HG02884 (cell line): Measurements from ENCODE around the gene NUP50.
"Not testable (repeated sequence)": the region's sequence is repeated elsewhere in the genome, so short reads cannot be mapped to it uniquely, and the experiment has no call there.

Experiments used
- ATAC-seq: cut with Tn5 transposase; IDR thresholded peaks from one replicate; pipeline ENCODE4 v1.9.1; 2021; ENCODE audit warnings: mild to moderate bottlenecking, moderate library complexity; ENCODE audit not compliant: unreplicated experiment

NUP50 gene

GRCh38 chr22:45159652-45160462 lies 3.9 kb upstream of the NUP50 start:
- no peak for ATAC-seq

- ATAC-seq, result no peak
Measured at GRCh38 chr22:45162531-45162930, 1.2 kb upstream of the NUP50 start.

GRCh38 chr22:45163099-45163450 lies 650 bp upstream of the NUP50 start:
- no peak for ATAC-seq

GRCh38 chr22:45164270-45165088 lies 754 bp downstream of the NUP50 start:
- ATAC-seq, result no peak

- no peak for ATAC-seq
Measured at GRCh38 chr22:45166932-45167331, 3.2 kb downstream of the NUP50 start.

- no peak for ATAC-seq
Measured at GRCh38 chr22:45169591-45170466, 6.1 kb downstream of the NUP50 start.

- ATAC-seq, result no peak
Measured at GRCh38 chr22:45171830-45172229, 8.1 kb downstream of the NUP50 start.

- ATAC-seq, result no peak
Measured at GRCh38 chr22:45172881-45173585, 9.3 kb downstream of the NUP50 start.

GRCh38 chr22:45179276-45180049 lies 15.7 kb downstream of the NUP50 start:
- no peak for ATAC-seq

- no peak for ATAC-seq
Measured at GRCh38 chr22:45180146-45180679, 16.5 kb downstream of the NUP50 start.

GRCh38 chr22:45181240-45181639 lies 17.5 kb downstream of the NUP50 start:
- ATAC-seq, result no peak

- ATAC-seq, result no peak
Measured at GRCh38 chr22:45181766-45182165, 18.0 kb downstream of the NUP50 start.

GRCh38 chr22:45183974-45184373 lies 20.2 kb downstream of the NUP50 start:
- ATAC-seq, result no peak

- ATAC-seq, result no peak
Measured at GRCh38 chr22:45185718-45186514, 22.2 kb downstream of the NUP50 start.

GRCh38 chr22:45187891-45188290 lies 24.2 kb downstream of the NUP50 start:
- no peak for ATAC-seq

- no peak for ATAC-seq
Measured at GRCh38 chr22:45188779-45189178, 25.1 kb downstream of the NUP50 start.

- ATAC-seq, result no peak
Measured at GRCh38 chr22:45190202-45190872, 26.6 kb downstream of the NUP50 start.

GRCh38 chr22:45191746-45192145 lies 28.0 kb downstream of the NUP50 start:
- not testable (repeated sequence) for ATAC-seq
